ENCODE data around the gene LHFPL3. TPM values are rescaled to one million over a fixed set of nuclear protein-coding genes. Genes with fewer than 3 reads are reported as not detected.

Gene LHFPL3
- polyA plus RNA-seq, 1 donor from 2014 or later: 5.6 TPM

GRCh38 chr7:104408371-104408770 is 80.0 kb downstream of the LHFPL3 start:
- Histone ChIP-seq H3K9me3 (ENCODE audit: low read length) (no peaks in the 10 kb centered on the region), H3K4me3 (ENCODE audit: low read length) (no peak overlapping the region), H2AFZ (ENCODE audit: low read depth, low read length) (no peak overlapping the region), H3K9ac (ENCODE audit: low read length) (no peak overlapping the region), H3K9me2 (ENCODE audit: insufficient read depth, low read length) (no peaks in the 10 kb centered on the region), H4K20me1 (ENCODE audit: insufficient read depth) (no peaks in the 10 kb centered on the region), H3K4me2 (ENCODE audit: low read length) (no peak overlapping the region), H3K79me2 (replicated peaks; ENCODE audit: insufficient read depth, low read length) (no peaks in the 10 kb centered on the region), H3K27me3 (ENCODE audit: insufficient read depth, low read depth, low read length) (no peaks in the 10 kb centered on the region), H3K27ac (ENCODE audit: low read length) (no peak overlapping the region), H3F3A (ENCODE audit: insufficient read depth, low read length, poor library complexity, severe bottlenecking) (no peaks in the 10 kb centered on the region), H3K36me3 (ENCODE audit: insufficient read depth, low read length) (no peaks in the 10 kb centered on the region)
- TF ChIP-seq EZH2 (IDR thresholded peaks at IDR 0.05; ENCODE audit: borderline replicate concordance, insufficient read depth, low read length, poor library complexity, severe bottlenecking) (no peak), RAD21 (conservative IDR thresholded peaks at IDR 0.05) (no peak), REST (IDR thresholded peaks at IDR 0.05; ENCODE audit: borderline replicate concordance) (no peak), CTCF (IDR thresholded peaks at IDR 0.05; ENCODE audit: poor library complexity, severe bottlenecking) (no peak), TAF1 (IDR thresholded peaks at IDR 0.05; ENCODE audit: low read depth) (no peak), SMC3 (conservative IDR thresholded peaks at IDR 0.05; ENCODE audit: poor library complexity) (no peak), EP300 (conservative IDR thresholded peaks at IDR 0.05; ENCODE audit: poor library complexity, severe bottlenecking) (no peak), MXI1 (conservative IDR thresholded peaks at IDR 0.05; ENCODE audit: poor library complexity, severe bottlenecking) (no peak), POLR2AphosphoS5 (IDR thresholded peaks at IDR 0.05) (no peak)

- TF ChIP-seq POLR2AphosphoS5 (IDR thresholded peaks at IDR 0.05): no peak
- no peak for TF ChIP-seq CTCF (IDR thresholded peaks at IDR 0.05; ENCODE audit: poor library complexity, severe bottlenecking)
- TF ChIP-seq SMC3 (conservative IDR thresholded peaks at IDR 0.05; ENCODE audit: poor library complexity): no peak
- no peak for TF ChIP-seq EP300 (conservative IDR thresholded peaks at IDR 0.05; ENCODE audit: poor library complexity, severe bottlenecking)
- TF ChIP-seq EZH2 (IDR thresholded peaks at IDR 0.05; ENCODE audit: borderline replicate concordance, insufficient read depth, low read length, poor library complexity, severe bottlenecking): no peak
- TF ChIP-seq REST (IDR thresholded peaks at IDR 0.05; ENCODE audit: borderline replicate concordance): no peak
- no peak for TF ChIP-seq RAD21 (conservative IDR thresholded peaks at IDR 0.05)
- TF ChIP-seq TAF1 (IDR thresholded peaks at IDR 0.05; ENCODE audit: low read depth): no peak
- no peak for TF ChIP-seq MXI1 (conservative IDR thresholded peaks at IDR 0.05; ENCODE audit: poor library complexity, severe bottlenecking)
Observed at GRCh38 chr7:104410742-104411141, 82.3 kb downstream of the LHFPL3 start.

More at GRCh38 chr7:104410742-104411141, 82.3 kb downstream of the LHFPL3 start:
- no peak overlapping the region for H2AFZ ChIP-seq (ENCODE audit: low read depth, low read length)
- H3K27ac ChIP-seq (ENCODE audit: low read length): no peak overlapping the region
- no peak overlapping the region for H3K4me2 ChIP-seq (ENCODE audit: low read length)
- no peaks in the 10 kb centered on the region for H3F3A ChIP-seq (ENCODE audit: insufficient read depth, low read length, poor library complexity, severe bottlenecking)
- no peaks in the 10 kb centered on the region for H3K36me3 ChIP-seq (ENCODE audit: insufficient read depth, low read length)
- H3K9ac ChIP-seq (ENCODE audit: low read length): no peak overlapping the region
- H4K20me1 ChIP-seq (ENCODE audit: insufficient read depth): no peaks in the 10 kb centered on the region
- no peaks in the 10 kb centered on the region for H3K9me2 ChIP-seq (ENCODE audit: insufficient read depth, low read length)
- no peaks in the 10 kb centered on the region for H3K9me3 ChIP-seq (ENCODE audit: low read length)
- H3K79me2 ChIP-seq (replicated peaks; ENCODE audit: insufficient read depth, low read length): no peaks in the 10 kb centered on the region
- H3K27me3 ChIP-seq (ENCODE audit: insufficient read depth, low read depth, low read length): no peaks in the 10 kb centered on the region
- H3K4me3 ChIP-seq (ENCODE audit: low read length): no peak overlapping the region
